Measurements from ENCODE around the gene TSHZ3.

Gene TSHZ3

DNA sequence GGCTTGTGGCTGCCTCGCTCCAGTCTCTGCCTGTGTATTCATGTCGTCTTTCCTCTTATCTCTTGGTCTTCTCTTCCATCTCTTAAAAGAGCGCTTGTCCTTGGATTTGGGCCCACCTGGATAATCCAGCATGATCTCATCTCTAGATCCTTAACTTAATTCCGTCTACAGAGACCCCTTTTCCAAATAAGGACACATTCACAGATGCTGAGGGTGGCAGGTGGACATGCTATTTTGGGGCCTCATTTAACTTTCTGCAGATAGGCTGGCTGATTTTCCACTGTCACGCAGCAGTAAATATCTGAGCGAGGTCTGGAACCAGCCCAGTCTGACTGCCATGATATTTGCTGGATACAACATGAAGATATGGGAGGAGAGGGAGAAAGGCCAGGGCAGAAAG, 41.5 kb upstream of the TSHZ3 start:
- Histone ChIP-seq H2AFZ (ENCODE audit: low read depth, low read length) (no peak overlapping the region), H3K79me2 (ENCODE audit: low read length) (no peaks in the 10 kb centered on the region), H3K9ac (ENCODE audit: low read length) (no peak overlapping the region), H4K20me1 (ENCODE audit: insufficient read depth, low read length) (no peaks in the 10 kb centered on the region), H3K27me3 (ENCODE audit: low read depth, low read length) (no peaks in the 10 kb centered on the region), H3K4me3 (ENCODE audit: low read length) (no peak overlapping the region), H3K9me3 (ENCODE audit: insufficient read depth, low read length) (no peaks in the 10 kb centered on the region), H3K36me3 (replicated peaks; ENCODE audit: low read depth, low read length) (no peaks in the 10 kb centered on the region), H3K4me1 (ENCODE audit: low read length) (no peaks in the 10 kb centered on the region), H3K4me2 (ENCODE audit: low read length) (no peak overlapping the region), H3K27ac (ENCODE audit: low read length) (no peak overlapping the region)
- TF ChIP-seq EZH2phosphoT487 (IDR thresholded peaks at IDR 0.05; ENCODE audit: low read depth): no peak
- TF ChIP-seq CTCF (IDR thresholded peaks at IDR 0.05; ENCODE audit: low read depth, low read length): no peak

DNA sequence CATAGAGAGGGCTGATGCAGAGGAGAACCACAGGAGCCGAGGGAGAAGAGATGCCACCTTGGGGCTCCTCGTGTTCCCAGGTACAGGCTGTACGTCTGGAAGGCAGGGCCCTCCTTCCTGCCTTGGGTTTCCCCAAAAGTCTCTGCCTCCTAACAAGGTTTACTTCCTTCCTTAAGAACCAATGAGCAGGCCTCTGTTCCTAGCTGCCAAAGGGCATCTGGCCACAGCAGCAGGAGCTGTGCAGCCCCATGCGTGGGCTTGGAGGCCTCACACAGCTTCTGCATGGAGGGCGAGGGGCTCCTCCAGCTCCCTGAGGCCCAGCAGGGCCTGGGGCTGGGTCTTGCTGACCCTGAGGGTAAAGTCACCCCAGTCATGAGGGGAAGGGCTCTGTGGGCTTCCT, 40.6 kb upstream of the TSHZ3 start:
- Histone ChIP-seq H3K4me1 (ENCODE audit: low read length) (no peaks in the 10 kb centered on the region), H3K4me3 (ENCODE audit: low read length) (no peak overlapping the region)

GRCh38 chr19:31387717-31388301, 38.6 kb upstream of the TSHZ3 start:
- no peak for TF ChIP-seq CTCF (IDR thresholded peaks at IDR 0.05; ENCODE audit: low read depth, low read length)
- TF ChIP-seq EZH2phosphoT487 (IDR thresholded peaks at IDR 0.05; ENCODE audit: low read depth): no peak
- no peaks in the 10 kb centered on the region for H3K36me3 ChIP-seq (replicated peaks; ENCODE audit: low read depth, low read length)
- H2AFZ ChIP-seq (ENCODE audit: low read depth, low read length): no peak overlapping the region
- no peaks in the 10 kb centered on the region for H4K20me1 ChIP-seq (ENCODE audit: insufficient read depth, low read length)
- no peaks in the 10 kb centered on the region for H3K27me3 ChIP-seq (ENCODE audit: low read depth, low read length)
- no peaks in the 10 kb centered on the region for H3K4me1 ChIP-seq (ENCODE audit: low read length)
- H3K4me2 ChIP-seq (ENCODE audit: low read length): no peak overlapping the region
- H3K27ac ChIP-seq (ENCODE audit: low read length): no peak overlapping the region
- no peak overlapping the region for H3K4me3 ChIP-seq (ENCODE audit: low read length)
- no peak overlapping the region for H3K9ac ChIP-seq (ENCODE audit: low read length)
- no peaks in the 10 kb centered on the region for H3K9me3 ChIP-seq (ENCODE audit: insufficient read depth, low read length)
- no peaks in the 10 kb centered on the region for H3K79me2 ChIP-seq (ENCODE audit: low read length)

More for the DNA sequence above, 40.6 kb upstream of the TSHZ3 start:
- Histone ChIP-seq H3K4me2 (ENCODE audit: low read length) (no peak overlapping the region), H3K9ac (ENCODE audit: low read length) (no peak overlapping the region), H3K9me3 (ENCODE audit: insufficient read depth, low read length) (no peaks in the 10 kb centered on the region), H3K36me3 (replicated peaks; ENCODE audit: low read depth, low read length) (no peaks in the 10 kb centered on the region), H3K79me2 (ENCODE audit: low read length) (no peaks in the 10 kb centered on the region), H3K27me3 (ENCODE audit: low read depth, low read length) (no peaks in the 10 kb centered on the region), H2AFZ (ENCODE audit: low read depth, low read length) (no peak overlapping the region), H3K27ac (ENCODE audit: low read length) (no peak overlapping the region), H4K20me1 (ENCODE audit: insufficient read depth, low read length) (no peaks in the 10 kb centered on the region)
- TF ChIP-seq EZH2phosphoT487 (IDR thresholded peaks at IDR 0.05; ENCODE audit: low read depth): no peak

- H3K27ac ChIP-seq (ENCODE audit: low read length): no peak overlapping the region
- no peaks in the 10 kb centered on the region for H4K20me1 ChIP-seq (ENCODE audit: insufficient read depth, low read length)
- H3K27me3 ChIP-seq (ENCODE audit: low read depth, low read length): no peaks in the 10 kb centered on the region
- H2AFZ ChIP-seq (ENCODE audit: low read depth, low read length): no peak overlapping the region
- no peaks in the 10 kb centered on the region for H3K4me1 ChIP-seq (ENCODE audit: low read length)
- no peak overlapping the region for H3K9ac ChIP-seq (ENCODE audit: low read length)
- no peaks in the 10 kb centered on the region for H3K9me3 ChIP-seq (ENCODE audit: insufficient read depth, low read length)
- no peak overlapping the region for H3K4me2 ChIP-seq (ENCODE audit: low read length)
- H3K4me3 ChIP-seq (ENCODE audit: low read length): no peak overlapping the region
- no peaks in the 10 kb centered on the region for H3K36me3 ChIP-seq (replicated peaks; ENCODE audit: low read depth, low read length)
- H3K79me2 ChIP-seq (ENCODE audit: low read length): no peaks in the 10 kb centered on the region
- TF ChIP-seq CTCF (IDR thresholded peaks at IDR 0.05; ENCODE audit: low read depth, low read length): no peak
- no peak for TF ChIP-seq EZH2phosphoT487 (IDR thresholded peaks at IDR 0.05; ENCODE audit: low read depth)
These were observed 37.6 kb upstream of the TSHZ3 start for GRCh38 chr19:31386806-31387205.

All from OCI-LY3 (cell line).